HepG2 (cell line): ENCODE data around the gene MDM4. TPM values are rescaled to one million over a fixed set of nuclear protein-coding genes. Genes with fewer than 3 reads are reported as not detected.

Experiments used
- ARID3A ChIP-seq: IDR thresholded peaks from 2 replicates; pipeline ENCODE4 v1.6.1; 2012; ENCODE audit warnings: low read depth, low read length, improper control_type of control experiment
- BCL6 ChIP-seq: IDR thresholded peaks from 2 replicates; pipeline ENCODE4 v1.6.1; 2016; ENCODE audit warnings: missing genetic modification reagents, missing compliant biosample characterization
- ELF4 ChIP-seq: sonication (generic); formaldehyde crosslinking; IDR thresholded peaks from 2 replicates; pipeline ENCODE4 v1.5.0; 2020; ENCODE audit warnings: missing genetic modification reagents, mild to moderate bottlenecking, moderate library complexity, borderline replicate concordance
- MED1 ChIP-seq: sonication (generic); formaldehyde crosslinking; IDR thresholded peaks from 2 replicates; pipeline ENCODE4 v1.4.0; 2020; ENCODE audit warnings: missing genetic modification reagents
- RAD21 ChIP-seq: fragments of 450-650 bp; formaldehyde crosslinking; IDR thresholded peaks from 2 replicates; pipeline ENCODE4 v1.5.0; 2020; ENCODE audit warnings: mild to moderate bottlenecking
- SOX13 ChIP-seq, 3 experiments: fragments of 450-650 bp in 1 of 3; sonication (generic) in 1 of 3; formaldehyde crosslinking in 1 of 3; IDR thresholded peaks in 2 of 3; conservative IDR thresholded peaks in 1 of 3; 2 replicates each; pipeline versions ENCODE4 v1.5.0 to v1.6.1; 2016 to 2020; ENCODE audit warnings: antibody characterized with exemption in 1 of 3, mild to moderate bottlenecking in 1 of 3, missing compliant biosample characterization in 1 of 3, missing genetic modification reagents in 1 of 3, moderate library complexity in 1 of 3
- TFAP4 ChIP-seq: sonication (generic); IDR thresholded peaks from 2 replicates; pipeline ENCODE4 v1.6.1; 2016; ENCODE audit warnings: low read depth, borderline replicate concordance
- ZBTB34 ChIP-seq: sonication (generic); formaldehyde crosslinking; IDR thresholded peaks from 2 replicates; pipeline ENCODE4 v1.8.0; 2022; ENCODE audit warnings: mild to moderate bottlenecking, missing genetic modification reagents
- ZFP1 ChIP-seq: IDR thresholded peaks from 2 replicates; pipeline ENCODE4 v1.6.1; 2016
- ZNF124 ChIP-seq: sonication (generic); formaldehyde crosslinking; IDR thresholded peaks from 2 replicates; pipeline ENCODE4 v1.4.0; 2020; ENCODE audit warnings: missing genetic modification reagents
- ZNF230 ChIP-seq: sonication (generic); formaldehyde crosslinking; IDR thresholded peaks from 2 replicates; pipeline ENCODE4 v1.4.0; 2020; ENCODE audit warnings: mild to moderate bottlenecking, missing genetic modification reagents
- ZNF275 ChIP-seq: sonication (generic); formaldehyde crosslinking; IDR thresholded peaks from 2 replicates; pipeline ENCODE4 v1.8.0; 2022; ENCODE audit warnings: missing genetic modification reagents, mild to moderate bottlenecking, inconsistent platforms, borderline replicate concordance
- ZNF670 ChIP-seq: sonication (generic); formaldehyde crosslinking; IDR thresholded peaks from 2 replicates; pipeline ENCODE4 v1.8.0; 2022; ENCODE audit warnings: mild to moderate bottlenecking, missing genetic modification reagents, borderline replicate concordance
- ZSCAN22 ChIP-seq: sonication (generic); formaldehyde crosslinking; IDR thresholded peaks from 2 replicates; pipeline ENCODE4 v1.4.0; 2020; ENCODE audit warnings: mild to moderate bottlenecking, missing genetic modification reagents
- ZSCAN9 ChIP-seq: IDR thresholded peaks from 2 replicates; pipeline ENCODE4 v1.6.1; 2016; ENCODE audit warnings: borderline replicate concordance
- polyA plus RNA-seq, 8 experiments: library from polyadenylated mRNA; depleted of rRNA in 3 of 8; stranded (reverse) in 7 of 8; unstranded in 1 of 8; fragments of >200 nt; fragmentation: Illumina TruSeq in 4 of 8; extraction: Trizol in 4 of 8; gene quantifications; 2 replicates each; pipeline versions ENCODE4 v1.2.1 to v1.2.3, GENCODE V29; 2011 to 2016; ENCODE audit warnings: low read depth in 4 of 8, missing spikeins in 1 of 8, mixed read lengths in 1 of 8; ENCODE audit not compliant: insufficient read depth in 1 of 8
- total RNA-seq, 5 experiments: library from RNA; depleted of rRNA; stranded (reverse); fragments of >200 nt; fragmentation: Illumina TruSeq; extraction: Trizol; gene quantifications; 2 replicates each; pipeline ENCODE4 v1.2.3, GENCODE V29; 2016; ENCODE audit warnings: low read depth in 1 of 5
- TF ChIP-seq, protein P1 (sequence below): sonication (generic); formaldehyde crosslinking; IDR thresholded peaks from 2 replicates; pipeline ENCODE4 v1.5.1; 2020; ENCODE audit warnings: mild to moderate bottlenecking, missing genetic modification reagents, moderate library complexity

The MDM4 gene
- total and polyA plus RNA-seq, 2 of the 13 experiments (the other 11 are each of a cell fraction or from before 2014, with no cell fraction given) = 14.9 to 19.0 TPM

DNA sequence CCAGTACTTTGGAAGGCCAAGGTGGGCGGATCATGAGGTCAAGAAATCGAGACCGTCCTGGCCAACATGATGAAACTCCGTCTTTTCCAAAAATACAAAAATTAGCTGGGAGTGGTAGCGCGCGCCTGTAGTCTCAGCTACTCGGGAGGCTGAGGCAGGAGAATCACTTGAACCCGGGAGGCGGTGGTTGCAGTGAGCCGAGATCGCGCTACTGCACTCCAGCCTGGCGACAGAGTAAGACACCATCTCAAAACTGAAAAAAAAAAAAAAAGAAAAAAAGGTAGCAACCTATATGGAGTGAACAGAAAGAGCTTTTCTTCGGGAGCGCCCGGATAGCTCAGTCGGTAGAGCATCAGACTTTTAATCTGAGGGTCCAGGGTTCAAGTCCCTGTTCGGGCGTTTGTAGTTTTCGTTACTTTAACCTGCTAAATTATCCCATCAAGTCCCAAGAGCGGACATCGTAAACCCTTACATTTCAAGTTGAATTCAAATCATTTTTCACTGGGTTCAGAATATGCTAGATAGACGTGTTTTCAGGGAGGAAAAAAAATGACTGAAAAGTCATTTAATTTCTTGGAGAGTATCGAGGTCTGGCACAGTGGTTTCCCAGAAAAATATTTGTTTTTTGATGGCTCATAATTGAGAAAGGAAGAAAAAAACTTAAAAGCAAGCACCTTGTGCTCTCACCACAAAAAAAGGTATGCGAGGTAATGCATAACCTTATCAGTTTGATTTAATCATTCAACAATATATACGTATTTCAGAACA lies 9.8 kb upstream of the MDM4 start (continued):
- TF ChIP-seq ARID3A (peak; percentile 58), MED1 (0 out of 2 replicates have a peak, but pooled peaks have one; percentile 43), ZFP1 (CRISPR knock-in tag) (peak; percentile 63), TFAP4 (peak; percentile 8; the same call in 1 of the 2 replicates), ZSCAN22 (CRISPR knock-in tag) (no peak), ZBTB34 (CRISPR knock-in tag) (no peak; the same call in 1 of the 2 replicates), ZNF230 (CRISPR knock-in tag) (no peak), ELF4 (CRISPR knock-in tag) (peak; percentile 49; the same call in 1 of the 2 replicates), ZSCAN9 (CRISPR knock-in tag) (peak; percentile 37; the same call in 1 of the 2 replicates), BCL6 (CRISPR knock-in tag) (no peak), ZNF124 (CRISPR knock-in tag) (no peak), ZNF275 (CRISPR knock-in tag) (0 out of 2 replicates have a peak, but pooled peaks have one; percentile 40), SOX13 (IDR thresholded peaks at IDR 0.05) (no peak), SOX13 (CRISPR knock-in tag; conservative IDR thresholded peaks at IDR 0.05 in 1 of 2, IDR thresholded peaks at IDR 0.05 in 1 of 2) (peak; percentile 29; a peak in 1 of 4 replicates), ZNF670 (CRISPR knock-in tag) (0 out of 2 replicates have a peak, but pooled peaks have one; percentile 80), RAD21 (CRISPR knock-in tag) (no peak)
- TF ChIP-seq, protein P1, sequence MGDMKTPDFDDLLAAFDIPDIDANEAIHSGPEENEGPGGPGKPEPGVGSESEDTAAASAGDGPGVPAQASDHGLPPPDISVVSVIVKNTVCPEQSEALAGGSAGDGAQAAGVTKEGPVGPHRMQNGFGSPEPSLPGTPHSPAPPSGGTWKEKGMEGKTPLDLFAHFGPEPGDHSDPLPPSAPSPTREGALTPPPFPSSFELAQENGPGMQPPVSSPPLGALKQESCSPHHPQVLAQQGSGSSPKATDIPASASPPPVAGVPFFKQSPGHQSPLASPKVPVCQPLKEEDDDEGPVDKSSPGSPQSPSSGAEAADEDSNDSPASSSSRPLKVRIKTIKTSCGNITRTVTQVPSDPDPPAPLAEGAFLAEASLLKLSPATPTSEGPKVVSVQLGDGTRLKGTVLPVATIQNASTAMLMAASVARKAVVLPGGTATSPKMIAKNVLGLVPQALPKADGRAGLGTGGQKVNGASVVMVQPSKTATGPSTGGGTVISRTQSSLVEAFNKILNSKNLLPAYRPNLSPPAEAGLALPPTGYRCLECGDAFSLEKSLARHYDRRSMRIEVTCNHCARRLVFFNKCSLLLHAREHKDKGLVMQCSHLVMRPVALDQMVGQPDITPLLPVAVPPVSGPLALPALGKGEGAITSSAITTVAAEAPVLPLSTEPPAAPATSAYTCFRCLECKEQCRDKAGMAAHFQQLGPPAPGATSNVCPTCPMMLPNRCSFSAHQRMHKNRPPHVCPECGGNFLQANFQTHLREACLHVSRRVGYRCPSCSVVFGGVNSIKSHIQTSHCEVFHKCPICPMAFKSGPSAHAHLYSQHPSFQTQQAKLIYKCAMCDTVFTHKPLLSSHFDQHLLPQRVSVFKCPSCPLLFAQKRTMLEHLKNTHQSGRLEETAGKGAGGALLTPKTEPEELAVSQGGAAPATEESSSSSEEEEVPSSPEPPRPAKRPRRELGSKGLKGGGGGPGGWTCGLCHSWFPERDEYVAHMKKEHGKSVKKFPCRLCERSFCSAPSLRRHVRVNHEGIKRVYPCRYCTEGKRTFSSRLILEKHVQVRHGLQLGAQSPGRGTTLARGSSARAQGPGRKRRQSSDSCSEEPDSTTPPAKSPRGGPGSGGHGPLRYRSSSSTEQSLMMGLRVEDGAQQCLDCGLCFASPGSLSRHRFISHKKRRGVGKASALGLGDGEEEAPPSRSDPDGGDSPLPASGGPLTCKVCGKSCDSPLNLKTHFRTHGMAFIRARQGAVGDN (CRISPR knock-in tag) = peak; percentile 24; the same call in 1 of the 2 replicates
